Stimulated activated CD4-positive, alpha-beta T cell treated with anti-CD3 and anti-CD28 coated beads, Interleukin-1b, Interleukin-23, amount 100 ng/mL, for 24 hours (primary cell): ENCODE measurements around the gene NPIPB2.
"Not testable (repeated sequence)": the region's sequence is repeated elsewhere in the genome, so short reads cannot be mapped to it uniquely, and the experiment has no call there.

Experiments used
- DNase-seq, 4 experiments: peaks; one replicate each; pipeline ENCODE4 v3.0.0-alpha.2; 2020; ENCODE audit warnings: low read depth in 4 of 4, low spot score in 1 of 4

NPIPB2 gene

DNA sequence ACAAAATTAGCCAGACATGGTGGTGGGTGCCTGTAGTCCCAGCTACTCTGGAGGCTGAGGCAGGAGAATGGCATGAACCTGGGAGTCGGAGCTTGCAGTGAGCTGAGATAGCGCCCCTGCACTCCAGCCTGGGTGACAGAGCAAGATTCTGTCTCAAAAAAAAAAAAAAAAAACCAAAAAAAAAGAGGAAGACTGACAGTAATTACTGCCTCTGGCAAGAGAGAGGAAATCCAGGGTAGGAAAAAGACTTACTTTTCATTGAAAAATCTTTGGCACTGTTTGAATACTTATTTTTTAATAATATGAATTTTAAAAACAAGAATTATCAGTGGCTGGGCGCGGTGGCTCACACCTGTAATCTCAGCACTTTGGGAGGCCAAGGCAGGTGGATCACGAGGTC is 20.6 kb upstream of the NPIPB2 start:
- not testable (repeated sequence) for DNase-seq

DNA sequence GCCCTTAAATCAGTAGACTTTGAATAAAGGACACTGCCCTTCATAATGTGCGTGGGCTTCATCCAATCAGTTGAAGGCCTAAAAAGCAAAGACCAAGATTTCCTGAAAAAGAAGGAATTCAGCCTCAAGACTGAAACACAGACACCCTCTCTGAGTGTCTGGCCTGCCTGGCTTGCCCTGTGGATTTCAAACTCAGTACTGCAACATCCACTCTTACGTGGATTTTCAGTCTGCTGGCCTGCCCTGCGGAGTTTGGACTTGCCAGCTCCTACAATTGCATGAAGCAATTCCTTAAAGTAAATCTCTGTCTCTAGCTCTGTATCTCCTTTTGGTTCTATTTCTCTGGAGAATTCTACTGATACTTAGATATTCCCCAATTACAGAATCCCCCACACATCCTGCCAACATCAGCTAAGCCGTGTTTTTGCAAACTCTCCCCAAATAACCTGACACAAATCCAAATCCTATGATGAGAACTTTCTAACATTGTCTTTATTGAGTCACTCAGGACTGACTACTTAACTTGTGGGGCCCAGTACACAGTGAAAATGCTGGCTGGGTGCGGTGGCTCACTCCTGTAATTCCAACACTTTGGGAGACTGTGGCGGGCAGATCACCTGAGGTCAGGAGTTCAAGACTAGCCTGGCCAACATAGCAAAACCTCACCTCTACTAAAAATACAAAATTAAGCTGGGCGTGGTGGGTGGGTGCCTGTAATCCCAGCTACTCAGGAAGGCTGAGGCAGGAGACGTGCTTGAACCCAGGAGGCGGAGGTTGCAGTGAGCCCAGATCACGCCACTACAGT is 15.9 kb upstream of the NPIPB2 start:
- no peak for DNase-seq

DNA sequence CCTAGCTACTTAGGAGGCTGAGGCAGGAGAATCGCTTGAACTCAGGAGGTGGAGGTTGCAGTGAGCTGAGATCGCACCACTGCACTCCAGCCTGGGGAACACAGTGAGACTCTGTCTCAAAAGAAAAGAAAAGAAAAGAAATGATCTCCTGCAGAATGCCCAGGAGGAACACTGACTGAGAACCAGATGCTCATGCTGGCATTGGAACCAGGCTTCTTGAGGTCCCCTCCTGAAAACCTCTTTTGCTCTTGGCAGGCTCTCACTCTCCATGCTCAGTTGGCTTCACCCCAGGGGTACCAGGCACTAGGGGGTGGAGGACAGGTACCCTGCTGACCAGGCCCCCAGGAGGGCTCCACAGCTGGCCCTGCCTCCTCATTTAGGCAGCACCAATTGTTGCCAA is 14.7 kb upstream of the NPIPB2 start:
- no peak for DNase-seq

DNA sequence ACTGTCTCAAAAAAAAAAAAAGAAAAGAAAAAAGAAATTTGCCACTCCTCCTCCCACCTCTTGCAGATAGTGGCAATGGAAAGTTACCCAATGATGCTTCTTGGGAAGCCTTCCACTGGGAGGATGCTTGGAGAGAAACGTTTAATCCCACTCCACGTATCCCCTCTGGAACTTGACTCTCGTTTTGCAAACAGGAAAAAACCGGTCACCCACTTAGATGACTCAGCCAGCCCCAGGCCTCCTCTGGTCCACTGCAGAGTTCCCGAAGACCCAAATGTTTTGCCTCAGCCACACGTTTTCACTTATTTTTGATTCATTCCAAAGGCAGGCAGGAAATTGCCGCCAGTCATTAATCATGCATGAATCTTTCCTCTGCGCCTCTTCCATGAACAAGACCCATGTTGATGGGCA is 13.9 kb upstream of the NPIPB2 start:
- no peak for DNase-seq

DNA sequence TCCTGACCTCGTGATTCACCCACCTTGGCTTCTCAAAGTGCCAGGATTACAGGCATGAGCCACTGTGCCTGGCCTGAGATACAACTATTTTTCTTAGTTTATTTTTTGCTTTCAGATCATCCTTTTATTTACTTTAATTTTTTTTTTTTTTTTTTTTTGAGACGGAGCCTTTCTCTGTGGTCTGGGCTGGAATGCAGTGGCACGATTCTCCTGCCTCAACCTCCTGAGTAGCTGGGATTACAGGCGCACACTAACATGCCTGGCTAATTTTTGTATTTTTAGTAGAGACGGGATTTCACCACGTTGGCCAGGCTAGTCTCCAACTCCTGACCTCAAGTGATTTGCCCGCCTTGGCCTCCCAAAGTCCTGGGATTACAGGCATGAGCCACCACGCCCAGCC is 11.7 kb upstream of the NPIPB2 start:
- DNase-seq: not testable (repeated sequence)

DNA sequence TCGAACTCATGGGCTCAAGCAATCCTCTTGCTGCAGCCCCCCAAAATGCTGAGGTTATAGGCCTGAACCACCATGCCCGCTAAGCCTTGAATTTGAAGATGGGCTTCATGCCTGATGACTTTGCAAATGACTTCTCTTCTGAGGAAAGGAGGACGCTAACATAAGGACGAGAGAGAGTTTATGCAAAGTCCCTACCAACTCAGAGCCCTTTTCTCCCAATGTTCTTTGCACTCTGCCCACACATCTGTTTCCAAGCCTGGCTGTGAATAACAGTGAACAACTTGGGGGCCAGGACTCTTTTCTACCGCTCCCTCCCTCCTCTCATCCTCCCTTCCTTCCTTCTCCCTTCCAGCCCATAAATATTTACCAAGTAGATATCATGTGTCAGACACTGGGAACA is 8.5 kb upstream of the NPIPB2 start:
- no peak for DNase-seq

DNA sequence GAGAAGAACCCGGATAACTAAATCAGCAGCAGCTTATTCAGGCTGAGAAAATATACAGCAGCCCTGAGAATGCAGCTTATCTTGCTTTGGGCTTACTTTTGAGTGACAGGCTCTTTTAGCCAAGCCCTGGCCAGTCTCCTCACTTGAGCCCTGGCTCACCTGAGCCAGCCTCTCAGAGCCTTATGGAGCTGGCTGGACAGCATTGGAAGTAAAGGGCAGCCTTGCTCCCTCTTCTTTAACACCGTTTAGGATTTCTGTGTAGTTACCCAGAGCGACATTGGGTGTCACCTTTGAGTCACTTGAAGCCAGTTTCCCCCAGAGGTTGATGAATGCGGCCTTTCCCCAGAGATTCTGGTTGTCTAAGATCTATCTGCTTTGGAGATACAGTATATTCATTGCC is 7.7 kb upstream of the NPIPB2 start:
- DNase-seq: no peak

DNA sequence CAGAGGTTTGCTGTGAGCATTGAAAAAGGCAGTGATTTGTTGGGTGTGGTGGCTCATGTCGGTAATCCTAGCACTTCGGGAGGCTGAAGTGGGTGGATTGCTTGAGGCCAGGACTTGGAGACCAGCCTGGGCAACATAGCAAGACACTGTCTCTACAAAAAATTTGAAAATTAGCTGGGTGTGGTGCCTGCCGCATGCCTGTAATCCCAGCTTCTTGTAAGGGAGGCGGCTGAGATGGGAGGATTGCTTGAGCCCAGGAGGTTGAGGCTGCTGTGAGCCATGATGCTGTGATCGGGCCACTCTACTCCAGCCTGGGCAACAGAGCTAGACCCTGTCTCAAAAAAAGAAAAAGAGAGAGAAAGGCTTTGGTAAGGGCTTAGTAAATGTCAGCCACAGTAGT is 7.0 kb upstream of the NPIPB2 start:
- DNase-seq: no peak

DNA sequence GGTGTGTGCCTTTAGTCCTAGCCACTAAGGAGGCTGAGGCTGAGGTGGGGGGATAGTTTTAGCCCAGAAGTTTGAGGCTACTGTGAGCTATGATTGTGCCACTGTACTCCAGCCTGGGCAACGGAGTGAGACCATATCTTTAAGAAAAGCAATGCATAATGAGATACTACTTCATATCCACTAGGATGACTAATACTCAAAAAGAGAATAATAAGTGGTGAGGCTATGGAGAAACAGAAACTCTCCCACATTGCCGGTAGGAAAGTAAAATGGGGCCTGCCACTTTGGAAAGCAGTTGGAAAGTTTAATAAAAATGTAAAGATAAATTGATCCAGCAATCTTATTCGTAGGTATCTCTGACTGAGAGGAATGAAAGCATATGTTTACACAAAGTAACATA is 4.6 kb upstream of the NPIPB2 start:
- no peak for DNase-seq

DNA sequence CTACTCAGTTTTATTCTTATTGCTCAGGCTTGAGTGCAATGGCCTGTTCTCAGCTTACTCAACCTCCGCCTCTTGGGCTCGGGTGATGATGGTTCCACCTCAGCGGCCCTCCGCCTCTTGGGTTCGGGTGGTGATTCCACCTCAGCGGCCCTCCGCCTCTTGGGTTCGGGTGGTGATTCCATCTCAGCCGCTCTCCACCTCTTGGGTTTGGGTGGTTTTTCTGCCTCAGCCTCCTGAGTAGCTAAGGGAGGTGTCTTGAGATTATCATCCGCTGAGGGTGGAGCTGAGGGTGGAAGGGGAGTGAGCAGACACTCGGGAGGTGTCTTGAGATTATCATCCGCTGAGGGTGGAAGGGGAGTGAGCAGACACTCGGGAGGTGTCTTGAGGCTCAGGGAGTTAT is 14.5 kb downstream of the NPIPB2 start:
- DNase-seq: not testable (repeated sequence)

DNA sequence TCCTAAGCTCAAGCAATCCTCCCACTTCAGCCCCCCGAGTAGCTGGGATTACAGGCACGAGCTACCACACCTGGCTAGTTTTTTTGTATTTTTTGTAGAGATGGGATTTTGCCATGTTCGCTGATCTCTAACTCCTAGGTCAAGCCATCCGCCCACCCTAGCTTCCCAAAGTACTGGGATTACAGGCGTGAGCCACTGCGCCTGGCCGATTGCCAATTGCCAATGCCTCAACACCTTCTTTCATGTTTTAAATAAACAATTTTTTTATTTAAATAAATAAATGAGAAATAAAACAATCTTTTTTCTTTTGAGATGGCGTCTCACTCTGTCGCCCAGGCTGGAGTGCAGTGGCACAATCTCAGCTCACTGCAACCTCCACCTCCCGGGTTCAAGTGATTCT is 17.8 kb downstream of the NPIPB2 start:
- not testable (repeated sequence) for DNase-seq

DNA sequence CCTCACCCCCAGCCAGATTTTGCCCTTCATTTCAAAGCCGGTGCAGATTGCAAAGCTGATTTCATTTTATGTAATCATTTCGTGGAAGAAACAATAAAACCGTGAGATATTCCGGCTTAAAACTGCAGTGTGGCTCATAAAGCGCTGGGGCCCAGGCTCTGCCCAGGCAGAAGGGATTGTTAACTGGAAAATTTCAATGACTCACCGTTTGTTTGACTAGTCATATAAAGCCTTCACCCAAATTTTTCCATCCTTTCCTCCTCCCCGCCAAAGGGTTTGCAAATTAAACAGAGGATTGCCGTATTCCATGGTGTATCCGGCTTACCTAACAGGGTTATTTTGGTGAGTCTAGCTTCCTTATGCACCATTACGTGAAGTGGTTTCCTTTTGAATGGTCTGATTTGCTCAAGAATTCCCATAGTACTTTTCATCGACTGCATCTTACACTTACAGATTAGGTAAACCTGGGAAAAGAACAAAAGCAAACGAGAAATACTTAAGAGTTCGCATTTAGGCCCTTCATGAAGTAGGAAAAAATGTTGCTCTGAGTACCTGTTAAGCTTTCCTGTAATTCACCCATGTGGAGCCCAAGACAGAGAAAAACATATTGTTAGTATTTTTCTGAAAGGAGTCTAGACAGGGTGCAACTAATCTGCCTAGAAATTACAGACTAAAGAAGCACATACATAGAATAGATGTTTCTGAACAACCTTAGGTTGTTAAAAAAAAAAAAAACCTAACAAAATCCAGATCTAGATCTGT is 25.1 kb downstream of the NPIPB2 start:
- no peak for DNase-seq

DNA sequence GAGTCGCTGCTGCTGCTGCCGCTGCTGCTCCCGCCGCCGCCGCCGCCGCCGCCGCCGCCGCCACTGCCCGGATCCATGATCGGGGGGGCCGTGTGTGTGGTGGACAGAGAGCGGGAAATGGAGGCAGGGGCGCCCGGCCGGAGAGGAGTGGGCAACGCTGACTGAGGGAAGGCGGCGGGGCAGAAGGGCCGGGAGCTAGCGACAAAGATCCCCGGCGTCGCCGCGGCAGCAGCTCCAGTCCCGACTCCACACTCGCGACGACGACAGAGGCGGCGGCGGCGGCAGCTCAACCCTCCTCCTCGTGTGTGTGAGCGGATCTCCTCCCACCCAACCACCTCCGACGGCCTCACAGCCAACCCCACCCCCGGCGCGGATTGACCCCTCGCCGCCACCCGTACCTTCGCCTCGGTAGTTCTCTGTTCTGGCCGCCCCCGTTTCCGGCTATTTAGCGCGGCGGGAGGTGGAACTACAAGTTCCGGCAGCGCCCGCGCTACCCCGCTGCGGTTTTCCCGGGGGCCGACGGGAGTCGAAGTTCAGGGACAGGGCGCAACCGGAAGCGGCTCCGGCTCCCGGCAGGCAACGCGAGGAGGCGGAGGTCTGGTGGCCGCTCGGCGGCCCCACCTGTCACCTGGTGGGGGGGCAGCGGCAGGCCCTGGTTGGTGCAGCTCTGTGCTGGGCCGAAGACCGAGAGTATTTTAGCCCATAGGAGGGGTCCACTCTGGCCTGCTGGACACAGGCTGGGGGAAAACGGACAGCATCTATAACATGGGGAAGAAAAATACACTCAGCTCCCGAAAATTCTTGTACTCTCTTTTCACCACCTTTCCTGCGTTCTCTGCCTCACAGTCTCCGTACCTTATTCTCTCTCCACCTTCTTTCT is 26.0 kb downstream of the NPIPB2 start, which contains the start of gene GSPT1:
TSS of gene GSPT1 (minus strand) at position 313 of the 880 bp plus-strand sequence. CDS start at position 77, 236 bp downstream.
- DNase-seq: peak; percentile 96 to 99 (median 98)

DNA sequence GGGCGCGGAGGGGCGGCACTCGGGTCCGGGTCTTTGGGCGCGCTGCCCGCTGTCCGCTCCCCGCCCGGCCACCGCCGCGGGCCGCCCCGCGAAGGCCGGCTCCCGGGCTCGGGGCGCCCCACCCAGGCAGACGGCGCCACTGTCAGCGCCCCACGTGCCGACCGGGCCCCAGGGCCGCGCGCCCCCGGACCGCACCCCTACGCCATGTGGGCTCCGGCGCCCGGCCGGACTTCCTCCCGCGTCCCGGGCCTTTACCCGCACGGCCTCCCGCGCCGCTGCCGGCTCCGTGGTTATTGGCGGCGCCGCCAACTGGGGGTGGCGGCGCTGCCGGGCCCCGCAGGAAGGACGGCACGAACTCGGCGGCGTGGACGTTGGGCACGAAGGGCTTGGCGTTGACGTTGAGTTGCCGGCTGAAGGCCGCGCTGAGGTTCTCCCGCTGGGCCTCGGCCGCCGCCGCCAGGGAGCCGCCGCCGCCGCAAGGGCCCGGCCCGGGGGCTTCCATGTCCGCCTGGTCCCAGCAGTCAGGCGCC is 26.7 kb downstream of the NPIPB2 start:
- peak in 3 of 4 experiments; percentile 2 to 19 (median 11) for DNase-seq

DNA sequence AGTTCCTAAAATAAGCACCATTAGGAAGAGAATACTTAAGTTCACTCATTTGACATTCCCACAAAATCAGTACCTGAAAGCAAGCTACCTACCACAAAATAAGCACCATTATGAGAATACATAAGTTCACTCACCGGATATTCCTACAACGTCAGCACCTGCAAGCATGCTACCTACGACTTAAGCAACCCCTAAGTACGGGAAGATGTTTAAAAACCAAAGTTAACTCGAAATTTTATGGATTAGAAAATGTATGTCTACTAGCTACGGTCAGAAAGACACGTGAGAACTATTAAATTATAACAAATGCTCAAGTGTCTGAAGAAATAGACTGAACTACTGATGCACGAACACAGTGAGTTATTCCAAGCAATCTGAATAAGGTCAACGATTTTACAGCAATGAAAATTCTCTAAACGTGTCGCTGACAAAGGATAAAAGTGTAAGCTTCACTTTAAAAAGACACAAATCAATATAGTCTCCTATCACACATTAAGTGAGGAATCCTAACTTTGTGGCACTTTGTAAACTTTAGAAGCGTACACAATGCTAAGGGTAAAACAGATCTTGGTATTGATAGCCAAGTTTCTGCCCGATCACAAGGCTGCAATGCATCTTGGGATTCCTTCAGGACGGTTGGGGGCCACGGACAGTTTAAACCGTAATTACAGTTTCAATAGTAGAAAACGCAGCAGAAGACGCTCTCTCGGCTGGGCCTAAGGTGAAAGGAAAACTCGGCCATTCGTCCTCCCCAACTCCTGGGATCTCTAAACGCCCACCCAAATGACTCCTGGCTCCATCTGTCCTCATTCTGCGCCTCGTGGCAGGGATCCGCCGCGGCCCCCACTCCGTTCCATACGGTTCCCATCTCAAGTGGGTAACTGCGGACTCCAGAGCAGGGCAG is 27.4 kb downstream of the NPIPB2 start:
- DNase-seq: peak in 3 of 4 experiments; percentile 2 to 10 (median 9)

DNA sequence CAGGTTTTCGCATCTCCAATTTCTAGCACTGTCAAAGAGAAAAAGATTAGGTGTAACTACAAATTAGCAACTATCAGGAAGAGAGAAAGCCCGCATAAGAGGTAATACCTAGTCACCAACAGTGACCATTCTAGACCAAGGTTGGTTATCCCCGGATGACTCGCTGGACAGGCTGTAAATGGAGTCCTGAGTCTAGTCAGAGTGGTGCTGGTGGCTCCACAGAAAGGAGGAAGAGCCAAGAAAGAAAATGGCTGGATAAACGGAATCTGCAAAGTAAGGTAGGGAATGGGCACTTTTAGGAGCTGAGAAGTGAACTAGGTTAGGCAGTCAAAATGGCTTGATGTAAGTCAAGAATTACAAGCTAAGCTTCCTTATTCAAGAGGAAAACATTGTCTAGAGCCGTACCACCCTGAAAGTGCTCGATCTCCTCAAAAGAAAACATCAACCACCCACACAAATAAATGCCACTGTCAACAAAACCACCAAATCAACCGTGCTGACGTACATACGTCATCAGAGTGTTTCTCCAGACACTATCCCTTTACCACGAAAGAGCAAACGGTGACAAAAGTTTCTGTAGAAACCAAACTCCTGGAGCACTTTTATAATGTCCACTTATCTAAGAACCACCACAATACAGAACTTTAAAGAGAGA is 28.3 kb downstream of the NPIPB2 start:
- DNase-seq: no peak

DNA sequence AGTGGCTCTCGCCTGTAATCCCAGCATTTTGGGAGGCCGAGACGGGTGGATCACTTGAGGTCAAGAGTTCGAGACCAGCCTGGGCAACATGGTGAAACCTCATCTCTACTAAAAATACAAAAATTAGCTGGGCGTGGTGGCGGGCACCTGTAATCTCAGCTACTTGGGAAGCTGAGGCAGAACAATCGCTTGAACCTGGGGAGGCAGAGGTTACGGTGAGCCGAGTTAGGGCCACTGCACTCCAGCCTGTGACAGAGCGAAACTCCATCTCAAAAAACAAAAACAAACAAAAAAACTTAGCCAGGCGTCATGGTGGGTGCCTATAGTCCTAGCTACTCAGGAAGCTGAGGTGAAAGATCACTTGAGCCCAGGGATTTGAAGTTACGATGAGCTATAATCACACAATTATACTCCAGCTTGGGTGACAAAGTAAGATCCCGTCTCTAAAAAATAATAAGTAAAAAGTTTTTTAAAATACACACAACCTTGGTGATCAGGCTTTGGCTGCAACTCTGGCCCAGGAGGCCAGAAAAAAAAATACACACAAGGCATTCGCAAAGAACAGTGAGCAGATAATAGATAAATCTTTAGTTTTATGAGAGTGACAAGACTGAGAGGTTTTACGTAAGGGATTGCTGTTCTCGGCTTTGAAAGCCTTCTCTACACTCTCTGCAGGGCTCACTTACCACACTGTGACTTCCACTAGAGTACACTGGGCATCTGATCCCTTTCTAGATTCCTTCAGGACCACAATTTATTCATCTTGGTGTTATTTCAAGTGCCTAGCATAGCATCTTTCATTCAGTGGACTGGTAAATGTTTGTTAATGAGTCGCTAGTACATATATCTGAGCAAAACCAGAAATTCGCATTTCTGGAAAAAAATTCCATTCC is 31.9 kb downstream of the NPIPB2 start:
- no peak for DNase-seq

DNA sequence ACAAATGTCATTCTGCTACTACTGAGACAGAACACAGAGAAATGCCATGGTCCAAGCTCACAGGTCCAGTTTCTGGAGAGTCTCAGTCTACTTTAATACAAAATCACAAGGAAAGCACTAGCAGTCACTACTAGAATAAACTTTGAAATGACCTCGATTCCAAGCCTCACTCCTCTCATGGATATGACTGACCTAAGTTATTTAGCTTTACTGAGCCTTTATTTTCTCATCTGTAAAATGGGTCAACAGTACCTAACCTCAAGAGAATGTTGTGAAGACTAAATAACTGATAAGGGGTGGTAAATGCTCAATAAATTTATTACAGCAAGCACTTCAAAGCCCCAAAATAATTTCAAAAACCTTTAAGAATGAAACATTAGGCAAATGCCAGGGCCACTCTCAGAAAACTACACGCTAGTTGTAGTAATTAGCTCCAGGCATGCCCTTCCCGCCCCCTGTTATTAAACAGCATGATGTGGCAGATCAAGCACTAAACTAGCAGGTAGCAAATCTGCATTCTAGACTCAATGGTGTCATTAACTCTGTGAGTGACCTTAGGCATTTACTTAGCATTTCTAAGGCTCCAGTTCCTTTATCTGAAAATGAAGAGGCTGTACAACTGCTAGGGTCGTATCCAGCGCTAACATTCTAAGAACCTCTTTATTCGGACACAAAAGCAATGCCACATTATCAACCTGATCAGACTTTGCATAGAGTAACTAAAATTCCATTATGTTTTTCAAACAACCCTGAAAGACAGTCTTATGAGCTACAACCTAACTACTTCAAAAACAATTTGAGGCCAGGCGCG is 34.5 kb downstream of the NPIPB2 start:
- DNase-seq: no peak
